ENCODE measurements around the gene MYT1. TPM values are rescaled to one million over a fixed set of nuclear protein-coding genes. Genes with fewer than 3 reads are reported as not detected.

The MYT1 gene
- total and polyA plus RNA-seq, 2 of the 13 experiments (the other 11 are each of a cell fraction or from before 2014, with no cell fraction given), result 0.58 to 2.5 TPM

DNA sequence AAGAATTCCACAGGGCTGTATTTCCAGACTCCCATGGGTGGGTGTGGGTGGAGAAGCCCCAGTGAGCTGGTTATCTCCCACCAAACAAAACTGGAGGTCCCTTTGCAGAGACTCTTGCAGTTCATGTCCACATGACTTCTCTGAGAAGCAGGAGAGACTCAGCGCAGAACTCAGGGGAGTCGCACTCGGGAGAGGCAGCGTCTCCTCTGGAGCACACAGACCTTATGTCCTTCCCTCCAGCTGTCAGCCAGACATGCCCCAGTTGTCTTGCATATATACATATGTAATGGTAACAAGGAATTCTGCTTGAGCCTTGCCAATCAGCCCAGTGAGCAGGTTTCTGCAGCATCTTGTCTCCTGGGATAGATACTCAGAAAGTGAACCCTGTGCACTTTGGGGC is 23.8 kb downstream of the MYT1 start (continued):
- TF ChIP-seq, protein P1, sequence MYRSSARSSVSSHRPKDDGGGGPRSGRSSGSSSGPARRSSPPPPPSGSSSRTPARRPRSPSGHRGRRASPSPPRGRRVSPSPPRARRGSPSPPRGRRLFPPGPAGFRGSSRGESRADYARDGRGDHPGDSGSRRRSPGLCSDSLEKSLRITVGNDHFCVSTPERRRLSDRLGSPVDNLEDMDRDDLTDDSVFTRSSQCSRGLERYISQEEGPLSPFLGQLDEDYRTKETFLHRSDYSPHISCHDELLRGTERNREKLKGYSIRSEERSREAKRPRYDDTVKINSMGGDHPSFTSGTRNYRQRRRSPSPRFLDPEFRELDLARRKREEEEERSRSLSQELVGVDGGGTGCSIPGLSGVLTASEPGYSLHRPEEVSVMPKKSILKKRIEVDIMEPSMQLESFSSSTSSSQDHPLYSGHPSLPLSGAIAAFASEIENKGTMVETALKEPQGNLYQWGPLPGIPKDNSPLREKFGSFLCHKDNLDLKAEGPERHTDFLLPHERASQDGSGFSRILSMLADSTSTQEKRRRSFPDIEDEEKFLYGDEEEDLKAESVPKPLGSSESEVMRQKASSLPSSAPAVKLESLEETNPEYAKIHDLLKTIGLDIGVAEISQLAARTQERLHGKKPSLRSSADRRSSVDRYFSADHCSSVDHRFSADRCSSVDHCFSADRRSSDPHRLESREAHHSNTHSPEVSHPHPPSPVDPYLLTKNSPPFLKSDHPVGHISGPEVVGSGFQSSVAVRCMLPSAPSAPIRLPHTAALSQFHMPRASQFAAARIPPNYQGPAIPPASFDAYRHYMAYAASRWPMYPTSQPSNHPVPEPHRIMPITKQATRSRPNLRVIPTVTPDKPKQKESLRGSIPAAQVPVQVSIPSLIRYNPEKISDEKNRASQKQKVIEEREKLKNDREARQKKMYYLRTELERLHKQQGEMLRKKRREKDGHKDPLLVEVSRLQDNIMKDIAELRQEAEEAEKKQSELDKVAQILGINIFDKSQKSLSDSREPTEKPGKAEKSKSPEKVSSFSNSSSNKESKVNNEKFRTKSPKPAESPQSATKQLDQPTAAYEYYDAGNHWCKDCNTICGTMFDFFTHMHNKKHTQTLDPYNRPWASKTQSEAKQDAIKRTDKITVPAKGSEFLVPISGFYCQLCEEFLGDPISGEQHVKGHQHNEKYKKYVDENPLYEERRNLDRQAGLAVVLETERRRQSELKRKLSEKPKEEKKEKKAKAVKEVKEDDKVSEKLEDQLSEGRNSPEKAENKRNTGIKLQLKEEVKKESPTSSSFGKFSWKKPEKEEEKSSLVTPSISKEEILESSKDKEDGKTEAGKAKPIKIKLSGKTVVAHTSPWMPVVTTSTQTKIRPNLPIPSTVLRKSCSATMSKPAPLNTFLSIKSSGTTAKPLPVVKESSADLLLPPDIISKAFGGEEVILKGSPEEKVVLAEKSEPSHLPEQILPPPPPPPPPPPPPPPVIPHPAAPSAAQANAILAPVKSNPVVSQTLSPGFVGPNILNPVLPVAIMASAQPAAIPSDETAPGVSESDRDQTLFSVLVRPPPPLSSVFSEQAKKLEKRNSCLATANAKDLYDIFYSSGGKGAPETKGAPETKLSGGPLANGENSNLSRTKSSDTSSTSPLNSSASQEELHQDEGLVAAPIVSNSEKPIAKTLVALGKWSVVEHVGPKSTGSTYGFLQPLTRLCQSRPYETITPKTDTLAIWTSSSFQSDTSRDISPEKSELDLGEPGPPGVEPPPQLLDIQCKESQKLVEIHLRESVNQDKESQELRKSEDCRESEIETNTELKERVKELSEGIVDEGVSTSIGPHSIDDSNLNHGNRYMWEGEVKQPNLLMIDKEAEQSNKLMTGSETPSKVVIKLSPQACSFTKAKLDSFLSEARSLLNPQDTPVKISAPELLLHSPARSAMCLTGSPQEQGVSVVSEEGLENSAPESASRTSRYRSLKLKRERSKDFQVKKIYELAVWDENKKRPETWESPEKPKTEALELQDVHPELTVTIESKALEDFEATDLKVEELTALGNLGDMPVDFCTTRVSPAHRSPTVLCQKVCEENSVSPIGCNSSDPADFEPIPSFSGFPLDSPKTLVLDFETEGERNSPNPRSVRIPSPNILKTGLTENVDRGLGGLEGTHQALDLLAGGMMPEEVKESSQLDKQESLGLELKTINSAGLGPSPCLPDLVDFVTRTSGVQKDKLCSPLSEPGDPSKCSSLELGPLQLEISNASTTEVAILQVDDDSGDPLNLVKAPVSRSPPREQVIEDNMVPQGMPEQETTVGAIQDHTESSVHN (CRISPR knock-in tag; IDR thresholded peaks at IDR 0.05), result no peak

DNA sequence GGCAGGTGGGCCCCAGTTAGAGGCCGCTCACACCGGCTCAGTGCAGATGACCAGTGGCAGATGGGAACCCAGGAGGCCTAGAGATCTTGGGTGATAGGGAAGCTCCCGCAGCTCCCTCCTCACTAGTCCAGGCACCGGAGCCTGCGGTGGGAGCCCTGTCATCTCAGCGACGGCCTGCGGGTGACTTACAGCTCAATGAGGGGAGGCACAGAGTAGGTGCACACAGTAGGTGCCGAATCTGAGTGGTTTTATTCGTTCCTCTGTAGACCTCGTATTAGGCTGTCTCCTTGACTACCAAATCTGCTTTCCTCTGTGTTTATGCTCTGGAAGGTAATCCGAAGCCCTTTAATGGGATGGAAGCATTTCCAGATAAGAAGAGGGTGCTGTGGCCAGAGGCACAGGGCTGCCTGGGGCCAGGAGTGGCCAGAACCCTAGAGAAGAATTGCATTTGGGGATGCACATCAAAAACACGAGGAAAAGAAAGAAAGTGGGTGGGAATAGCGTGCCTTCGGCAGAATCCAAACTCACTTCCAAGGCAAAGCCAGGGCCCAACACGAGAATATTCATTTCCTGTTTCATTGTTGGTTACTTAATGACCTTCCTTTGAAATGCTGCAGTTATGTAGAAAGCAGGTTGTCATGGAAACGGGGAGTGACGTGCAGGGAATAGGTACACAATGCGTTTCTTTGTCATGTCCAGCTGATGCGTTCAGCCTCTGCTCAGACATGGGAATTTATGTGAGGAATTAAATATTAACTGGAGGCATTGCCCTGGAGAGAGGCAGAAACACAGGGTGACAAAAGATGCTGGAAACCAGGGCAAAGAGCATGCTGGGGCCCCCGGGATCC is 24.7 kb downstream of the MYT1 start:
- TSS peak; percentile 93 for BruUV-seq (replicated peaks)
- Histone ChIP-seq H3K27ac (ENCODE audit: extremely low read length, insufficient read depth, low read length) (peak overlapping the region; percentile 88), H2AFZ (ENCODE audit: low read length) (no peak overlapping the region), H3K4me1 (ENCODE audit: insufficient read depth, low read length) (peaks cover 45% of the 10 kb centered on the region), H3K27me3 (ENCODE audit: control insufficient read depth in 1 of 2, insufficient read depth in 2 of 2, low read length in 2 of 2) (peaks cover 3 to 6% of the 10 kb centered on the region in 2 experiments; a peak in 1 of 5 replicates), H3K4me2 (ENCODE audit: low read depth, low read length) (peak overlapping the region; percentile 93), H3K36me3 (replicated peaks in 1 of 2; ENCODE audit: control insufficient read depth in 1 of 2, insufficient read depth in 2 of 2, low read length in 2 of 2) (no peaks in the 10 kb centered on the region), H3K9me3 (ENCODE audit: low read length) (no peaks in the 10 kb centered on the region), H3K79me2 (ENCODE audit: insufficient read depth, low read length) (no peaks in the 10 kb centered on the region), H3K4me3 (replicated peaks in 1 of 3; ENCODE audit: insufficient read depth in 1 of 3, low read depth in 2 of 3, low read length in 3 of 3) (peak overlapping the region in 1 of 3 experiments; percentile 64; a peak in 2 of 6 replicates), H3K9ac (ENCODE audit: insufficient read depth, low read depth, low read length) (peak overlapping the region; percentile 83), H4K20me1 (ENCODE audit: insufficient read depth, low read length) (no peaks in the 10 kb centered on the region)
- ChIA-PET POLR2A (interaction anchor here (0.7 to 4.2 kb wide), 13 partner anchors 14 to 295 kb away, joined by 3 to 44 read pairs (median 8); partner anchors contain the start of genes PCMTD2 and TCEA2), CTCF (ENCODE audit: low intra/inter-chr PET ratio, low total read pairs) (interaction anchor here (1.7 kb wide), 1 partner anchor 97 kb away, joined by 10 read pairs; no protein-coding TSS in a partner anchor)
- in situ Hi-C loops (cut with HindIII; ENCODE audit: extremely low pct_ligation_motif_present, low pct_unique_long_range_greater_than_20kb) (no loop called here), intact Hi-C loops (cut with micrococcal nuclease; ENCODE audit: unreplicated experiment) (loop anchor here (1.0 kb wide), 1 partner anchor 66 kb away; the partner anchor contains the start of gene PCMTD2)
- FAIRE-seq (peak; percentile 99), ATAC-seq (peak; percentile 91), DNase-seq (ENCODE audit: low spot score) (peak; percentile 100)
- WGBS (ENCODE audit: low lambda C conversion rate), result 41% methylated on average over 21 of the region's 21 CpGs
- no peak for TF ChIP-seq SMARCE1 (IDR thresholded peaks at IDR 0.05; ENCODE audit: borderline replicate concordance)
- no peak for TF ChIP-seq PHF20 (CRISPR knock-in tag; IDR thresholded peaks at IDR 0.05)
- TF ChIP-seq ZFP82 (CRISPR knock-in tag; IDR thresholded peaks at IDR 0.05; ENCODE audit: borderline replicate concordance), result 0 out of 2 replicates have a peak, but pooled peaks have one; percentile 4
- TF ChIP-seq FOXP1 (IDR thresholded peaks at IDR 0.05), result peak; percentile 57; the same call in 1 of the 2 replicates
- TF ChIP-seq FOXP1 (CRISPR knock-in tag; IDR thresholded peaks at IDR 0.05), result peak; percentile 81
- TF ChIP-seq, protein P2, sequence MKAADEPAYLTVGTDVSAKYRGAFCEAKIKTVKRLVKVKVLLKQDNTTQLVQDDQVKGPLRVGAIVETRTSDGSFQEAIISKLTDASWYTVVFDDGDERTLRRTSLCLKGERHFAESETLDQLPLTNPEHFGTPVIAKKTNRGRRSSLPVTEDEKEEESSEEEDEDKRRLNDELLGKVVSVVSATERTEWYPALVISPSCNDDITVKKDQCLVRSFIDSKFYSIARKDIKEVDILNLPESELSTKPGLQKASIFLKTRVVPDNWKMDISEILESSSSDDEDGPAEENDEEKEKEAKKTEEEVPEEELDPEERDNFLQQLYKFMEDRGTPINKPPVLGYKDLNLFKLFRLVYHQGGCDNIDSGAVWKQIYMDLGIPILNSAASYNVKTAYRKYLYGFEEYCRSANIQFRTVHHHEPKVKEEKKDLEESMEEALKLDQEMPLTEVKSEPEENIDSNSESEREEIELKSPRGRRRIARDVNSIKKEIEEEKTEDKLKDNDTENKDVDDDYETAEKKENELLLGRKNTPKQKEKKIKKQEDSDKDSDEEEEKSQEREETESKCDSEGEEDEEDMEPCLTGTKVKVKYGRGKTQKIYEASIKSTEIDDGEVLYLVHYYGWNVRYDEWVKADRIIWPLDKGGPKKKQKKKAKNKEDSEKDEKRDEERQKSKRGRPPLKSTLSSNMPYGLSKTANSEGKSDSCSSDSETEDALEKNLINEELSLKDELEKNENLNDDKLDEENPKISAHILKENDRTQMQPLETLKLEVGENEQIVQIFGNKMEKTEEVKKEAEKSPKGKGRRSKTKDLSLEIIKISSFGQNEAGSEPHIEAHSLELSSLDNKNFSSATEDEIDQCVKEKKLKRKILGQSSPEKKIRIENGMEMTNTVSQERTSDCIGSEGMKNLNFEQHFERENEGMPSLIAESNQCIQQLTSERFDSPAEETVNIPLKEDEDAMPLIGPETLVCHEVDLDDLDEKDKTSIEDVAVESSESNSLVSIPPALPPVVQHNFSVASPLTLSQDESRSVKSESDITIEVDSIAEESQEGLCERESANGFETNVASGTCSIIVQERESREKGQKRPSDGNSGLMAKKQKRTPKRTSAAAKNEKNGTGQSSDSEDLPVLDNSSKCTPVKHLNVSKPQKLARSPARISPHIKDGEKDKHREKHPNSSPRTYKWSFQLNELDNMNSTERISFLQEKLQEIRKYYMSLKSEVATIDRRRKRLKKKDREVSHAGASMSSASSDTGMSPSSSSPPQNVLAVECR (CRISPR knock-in tag; IDR thresholded peaks at IDR 0.05; ENCODE audit: borderline replicate concordance), result peak; percentile 67; the same call in 1 of the 2 replicates
- peak; percentile 39; the same call in 1 of the 2 replicates for TF ChIP-seq SRY (CRISPR knock-in tag; IDR thresholded peaks at IDR 0.05)

All from HepG2 (cell line).